ENCODE data around the gene SEC22C. TPM values are rescaled to one million over a fixed set of nuclear protein-coding genes. Genes with fewer than 3 reads are reported as not detected.

SEC22C gene
- total RNA-seq, 1 donor from 2014 or later: 39.6 TPM

GRCh38 chr3:42520906-42521305 is 60.9 kb downstream of the SEC22C start:
- H3K27me3 Mint-ChIP-seq: no peaks in the 10 kb centered on the region
- no peak overlapping the region for H3K4me3 Mint-ChIP-seq
- DNase-seq: no peak
- intact Hi-C loops (cut with micrococcal nuclease): no loop called here
- H3K4me1 Mint-ChIP-seq: peaks cover 19% of the 10 kb centered on the region
- H3K27ac Mint-ChIP-seq: no peak overlapping the region
- H3K36me3 Mint-ChIP-seq (ENCODE audit: low read depth): no peaks in the 10 kb centered on the region
- no peaks in the 10 kb centered on the region for H3K9me3 Mint-ChIP-seq

- no peaks in the 10 kb centered on the region for H3K27me3 Mint-ChIP-seq
- no peaks in the 10 kb centered on the region for H3K36me3 Mint-ChIP-seq (ENCODE audit: low read depth)
Observed at GRCh38 chr3:42520336-42520735, 61.4 kb downstream of the SEC22C start.

GRCh38 chr3:42519568-42519962 is 62.2 kb downstream of the SEC22C start:
- intact Hi-C loops (cut with micrococcal nuclease): loop anchor here (2.0 kb wide), 1 partner anchor 17 kb away; no protein-coding TSS in a partner anchor
- Mint-ChIP-seq H3K4me3 (peak overlapping the region; percentile 40), H3K27ac (peak overlapping the region; percentile 67), H3K9me3 (no peaks in the 10 kb centered on the region), H3K4me1 (peaks cover 21% of the 10 kb centered on the region), H3K27me3 (no peaks in the 10 kb centered on the region), H3K36me3 (ENCODE audit: low read depth) (no peaks in the 10 kb centered on the region)
- no peak for DNase-seq

More at GRCh38 chr3:42520336-42520735, 61.4 kb downstream of the SEC22C start:
- peak overlapping the region; percentile 7 for H3K4me3 Mint-ChIP-seq
- no peaks in the 10 kb centered on the region for H3K9me3 Mint-ChIP-seq
- peak overlapping the region; percentile 1 for H3K27ac Mint-ChIP-seq
- peaks cover 21% of the 10 kb centered on the region for H3K4me1 Mint-ChIP-seq
- DNase-seq: no peak
- intact Hi-C loops (cut with micrococcal nuclease): no loop called here

DNA sequence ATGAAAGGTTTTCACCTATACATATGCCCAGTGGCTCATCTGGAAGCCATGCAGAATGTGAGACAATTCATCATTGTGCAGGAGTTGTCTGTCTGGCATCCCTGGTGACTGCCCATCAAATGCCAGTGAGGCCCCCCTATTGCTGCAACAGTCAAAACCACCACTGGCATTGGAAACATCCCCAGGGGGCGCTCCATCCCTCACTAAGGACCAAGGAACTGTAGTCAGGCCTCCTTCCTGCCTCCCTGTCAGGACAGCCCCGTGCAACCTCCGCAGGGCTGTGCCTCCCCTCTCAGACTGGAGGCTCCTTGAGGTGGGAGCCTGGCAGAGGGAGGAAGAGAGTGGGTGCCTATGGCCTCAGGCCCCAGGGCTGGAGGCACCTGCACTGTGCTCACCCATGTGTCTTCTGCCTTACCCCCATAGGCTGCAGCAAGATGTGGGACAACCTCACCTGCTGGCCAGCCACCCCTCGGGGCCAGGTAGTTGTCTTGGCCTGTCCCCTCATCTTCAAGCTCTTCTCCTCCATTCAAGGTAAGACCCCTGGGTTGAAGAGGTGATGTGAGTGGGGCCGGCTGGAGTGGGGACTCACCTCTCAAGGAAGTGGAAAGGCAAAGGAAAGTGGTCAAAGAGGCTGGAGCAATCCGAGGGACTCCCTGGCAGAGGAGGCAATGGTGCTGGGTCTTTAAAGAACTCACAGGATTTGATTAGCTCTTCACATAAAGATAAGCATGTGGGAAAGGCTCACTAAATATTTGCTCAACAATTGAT is 62.8 kb downstream of the SEC22C start:
- H3K36me3 Mint-ChIP-seq (ENCODE audit: low read depth): no peaks in the 10 kb centered on the region
- peak; percentile 82 for DNase-seq
- intact Hi-C loops (cut with micrococcal nuclease): loop anchor here (2.0 kb wide), 1 partner anchor 18 kb away; no protein-coding TSS in a partner anchor
- H3K4me1 Mint-ChIP-seq: peaks cover 20% of the 10 kb centered on the region
- no peak overlapping the region for H3K4me3 Mint-ChIP-seq
- no peaks in the 10 kb centered on the region for H3K9me3 Mint-ChIP-seq
- H3K27me3 Mint-ChIP-seq: no peaks in the 10 kb centered on the region
- H3K27ac Mint-ChIP-seq: peak overlapping the region; percentile 29

DNA sequence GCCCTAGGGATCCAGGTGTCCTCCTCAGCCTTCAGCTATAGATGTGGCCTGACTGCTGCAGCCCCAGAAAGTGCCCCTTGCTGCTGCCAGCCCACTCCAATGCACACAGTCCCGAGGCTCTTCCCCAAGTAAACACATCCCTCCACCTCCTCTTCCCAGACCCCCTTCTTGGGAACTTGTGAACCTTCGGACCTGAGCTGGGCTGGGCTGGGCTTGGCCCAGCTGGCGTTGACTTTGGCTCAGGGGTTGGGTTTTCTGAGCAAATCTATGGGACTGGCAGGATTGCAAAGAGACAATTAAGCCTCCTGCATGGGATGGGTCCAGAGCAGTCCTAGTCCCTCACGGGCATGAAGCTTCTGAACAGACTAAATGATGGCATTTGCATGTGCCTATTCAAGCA is 64.7 kb downstream of the SEC22C start:
- no peaks in the 10 kb centered on the region for H3K27me3 Mint-ChIP-seq
- intact Hi-C loops (cut with micrococcal nuclease): no loop called here
- DNase-seq: no peak
- H3K4me3 Mint-ChIP-seq: no peak overlapping the region
- peaks cover 19% of the 10 kb centered on the region for H3K4me1 Mint-ChIP-seq
- no peaks in the 10 kb centered on the region for H3K9me3 Mint-ChIP-seq
- H3K27ac Mint-ChIP-seq: no peak overlapping the region
- H3K36me3 Mint-ChIP-seq (ENCODE audit: low read depth): no peaks in the 10 kb centered on the region

- Mint-ChIP-seq H3K27ac (no peak overlapping the region), H3K4me1 (peaks cover 25% of the 10 kb centered on the region), H3K36me3 (ENCODE audit: low read depth) (no peaks in the 10 kb centered on the region), H3K9me3 (no peaks in the 10 kb centered on the region), H3K27me3 (no peaks in the 10 kb centered on the region), H3K4me3 (no peak overlapping the region)
- DNase-seq: no peak
- intact Hi-C loops (cut with micrococcal nuclease): no loop called here
Observed at GRCh38 chr3:42516443-42516842, 65.3 kb downstream of the SEC22C start.

GRCh38 chr3:42515976-42516375 is 65.8 kb downstream of the SEC22C start:
- Mint-ChIP-seq H3K27ac (no peak overlapping the region), H3K36me3 (ENCODE audit: low read depth) (no peaks in the 10 kb centered on the region), H3K4me3 (no peak overlapping the region), H3K27me3 (no peaks in the 10 kb centered on the region), H3K4me1 (peaks cover 28% of the 10 kb centered on the region), H3K9me3 (no peaks in the 10 kb centered on the region)
- no peak for DNase-seq
- intact Hi-C loops (cut with micrococcal nuclease): no loop called here

GRCh38 chr3:42515391-42515916 is 66.3 kb downstream of the SEC22C start:
- Mint-ChIP-seq H3K9me3 (no peaks in the 10 kb centered on the region), H3K27ac (no peak overlapping the region)
- intact Hi-C loops (cut with micrococcal nuclease): no loop called here

GRCh38 chr3:42514876-42515275 is 66.9 kb downstream of the SEC22C start:
- H3K9me3 Mint-ChIP-seq: no peaks in the 10 kb centered on the region
- intact Hi-C loops (cut with micrococcal nuclease): no loop called here
- H3K4me1 Mint-ChIP-seq: peaks cover 26% of the 10 kb centered on the region
- no peaks in the 10 kb centered on the region for H3K36me3 Mint-ChIP-seq (ENCODE audit: low read depth)
- no peaks in the 10 kb centered on the region for H3K27me3 Mint-ChIP-seq
- H3K27ac Mint-ChIP-seq: no peak overlapping the region
- no peak overlapping the region for H3K4me3 Mint-ChIP-seq
- no peak for DNase-seq

More at GRCh38 chr3:42515391-42515916, 66.3 kb downstream of the SEC22C start:
- Mint-ChIP-seq H3K4me1 (peaks cover 31% of the 10 kb centered on the region), H3K36me3 (ENCODE audit: low read depth) (no peaks in the 10 kb centered on the region), H3K27me3 (no peaks in the 10 kb centered on the region), H3K4me3 (no peak overlapping the region)
- no peak for DNase-seq

DNA sequence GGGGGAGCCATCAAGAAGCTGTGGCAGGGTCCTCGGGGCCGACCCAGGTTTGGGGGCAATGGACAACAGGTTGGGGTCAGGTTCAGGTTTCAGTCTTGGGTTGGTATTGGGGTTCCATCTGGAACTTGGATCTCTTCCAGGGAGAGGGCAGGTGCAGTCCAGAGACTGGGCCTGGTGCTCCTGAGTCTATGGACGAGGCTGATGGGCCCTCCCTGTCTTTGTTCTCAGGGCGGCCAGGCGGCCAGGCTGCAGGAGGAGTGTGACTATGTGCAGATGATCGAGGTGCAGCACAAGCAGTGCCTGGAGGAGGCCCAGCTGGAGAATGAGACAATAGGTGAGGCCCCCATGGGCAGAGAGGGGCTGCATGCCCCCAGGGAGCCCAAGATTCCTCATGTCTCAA is 68.2 kb downstream of the SEC22C start:
- Mint-ChIP-seq H3K4me3 (no peak overlapping the region), H3K36me3 (ENCODE audit: low read depth) (no peaks in the 10 kb centered on the region), H3K27me3 (no peaks in the 10 kb centered on the region), H3K27ac (no peak overlapping the region), H3K9me3 (no peaks in the 10 kb centered on the region), H3K4me1 (peaks cover 18% of the 10 kb centered on the region)
- intact Hi-C loops (cut with micrococcal nuclease): no loop called here
- DNase-seq: no peak

DNA sequence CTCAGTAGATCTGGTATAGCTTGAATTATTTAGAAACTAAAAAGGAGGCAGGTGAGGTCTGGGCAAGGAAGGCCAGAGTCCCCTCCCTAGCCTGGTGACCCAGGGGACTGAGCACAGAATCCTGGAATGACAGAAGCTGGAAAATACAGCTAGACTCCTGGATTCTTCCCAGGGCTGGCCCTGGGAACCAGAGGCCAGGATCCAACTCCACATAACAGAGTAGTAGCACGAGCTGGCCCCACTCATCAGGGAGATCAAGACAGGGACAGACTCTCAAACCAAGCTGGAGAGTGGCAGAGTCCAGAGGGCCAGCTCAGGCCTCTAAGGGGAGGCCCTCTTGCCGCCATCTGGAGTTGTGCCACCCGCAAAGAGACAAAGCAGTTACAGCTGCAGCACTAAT is 68.6 kb downstream of the SEC22C start:
- peaks cover 18% of the 10 kb centered on the region for H3K4me1 Mint-ChIP-seq
- no peak overlapping the region for H3K4me3 Mint-ChIP-seq
- intact Hi-C loops (cut with micrococcal nuclease): no loop called here
- no peaks in the 10 kb centered on the region for H3K36me3 Mint-ChIP-seq (ENCODE audit: low read depth)
- no peaks in the 10 kb centered on the region for H3K9me3 Mint-ChIP-seq
- DNase-seq: no peak
- H3K27me3 Mint-ChIP-seq: no peaks in the 10 kb centered on the region
- no peak overlapping the region for H3K27ac Mint-ChIP-seq

DNA sequence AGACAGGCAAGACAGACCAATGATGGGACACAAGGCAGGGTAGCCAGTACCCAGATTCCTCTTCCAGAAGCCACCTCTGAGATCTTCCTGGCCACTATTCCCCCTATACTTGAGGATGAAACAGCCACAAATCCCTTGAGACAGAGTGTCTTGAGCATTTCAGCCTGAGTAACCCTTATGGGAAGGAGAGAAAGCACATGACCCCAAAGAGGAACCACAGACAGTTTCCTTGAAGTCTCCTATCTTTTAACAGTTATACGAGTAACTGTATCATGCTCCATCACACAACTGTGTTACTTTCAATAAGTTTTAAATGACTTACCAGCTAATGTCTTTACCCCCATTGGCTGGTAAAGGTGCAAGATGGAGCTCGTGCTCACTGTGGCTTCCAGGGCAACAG is 70.0 kb downstream of the SEC22C start:
- no peak overlapping the region for H3K27ac Mint-ChIP-seq
- no peak overlapping the region for H3K4me3 Mint-ChIP-seq
- no peaks in the 10 kb centered on the region for H3K9me3 Mint-ChIP-seq
- H3K27me3 Mint-ChIP-seq: no peaks in the 10 kb centered on the region
- H3K36me3 Mint-ChIP-seq (ENCODE audit: low read depth): no peaks in the 10 kb centered on the region
- peaks cover 30% of the 10 kb centered on the region for H3K4me1 Mint-ChIP-seq
- no peak for DNase-seq
- intact Hi-C loops (cut with micrococcal nuclease): no loop called here

DNA sequence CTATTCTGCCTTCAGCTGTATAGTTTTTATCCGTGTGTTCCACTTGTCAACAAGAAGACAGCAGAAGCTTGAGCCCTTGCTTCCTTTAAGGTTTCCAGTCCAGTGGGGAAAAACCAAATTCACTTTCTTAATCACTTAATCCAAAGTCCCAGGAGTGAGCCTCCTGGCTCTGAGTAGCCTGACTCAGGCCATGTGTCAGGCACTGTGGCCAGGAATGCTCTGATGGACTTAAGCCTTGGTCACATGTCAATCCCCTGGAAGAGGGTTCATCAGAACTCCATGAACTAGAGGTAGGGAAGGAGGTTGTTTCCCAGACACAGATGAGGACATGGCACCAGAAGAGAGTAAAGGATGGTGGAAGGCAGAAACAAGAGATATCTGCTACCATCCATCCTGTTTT is 70.6 kb downstream of the SEC22C start:
- no peaks in the 10 kb centered on the region for H3K27me3 Mint-ChIP-seq
- no peaks in the 10 kb centered on the region for H3K9me3 Mint-ChIP-seq
- intact Hi-C loops (cut with micrococcal nuclease): no loop called here
- peaks cover 30% of the 10 kb centered on the region for H3K4me1 Mint-ChIP-seq
- no peak for DNase-seq
- no peak overlapping the region for H3K4me3 Mint-ChIP-seq
- H3K27ac Mint-ChIP-seq: no peak overlapping the region
- H3K36me3 Mint-ChIP-seq (ENCODE audit: low read depth): no peaks in the 10 kb centered on the region

DNA sequence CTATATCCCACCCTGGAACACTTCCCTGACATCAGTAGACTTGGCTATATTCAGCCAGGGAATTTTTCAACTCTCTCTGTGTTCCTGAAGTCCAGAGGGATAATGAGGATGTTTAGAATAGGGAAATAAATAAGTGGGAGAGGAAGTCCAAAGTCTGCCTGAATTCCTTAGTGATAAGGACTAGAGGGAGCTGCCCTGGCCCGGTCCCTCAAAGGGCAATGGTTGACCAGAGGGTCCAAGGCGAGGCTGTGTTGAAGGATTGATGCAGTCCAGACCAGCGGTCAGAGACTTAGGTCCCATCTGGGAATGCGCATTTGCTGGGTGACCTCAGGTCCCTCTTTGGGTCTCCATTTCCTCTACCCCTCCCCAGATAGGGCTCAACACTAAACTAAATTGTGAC is 71.4 kb downstream of the SEC22C start:
- no peaks in the 10 kb centered on the region for H3K27me3 Mint-ChIP-seq
- H3K36me3 Mint-ChIP-seq (ENCODE audit: low read depth): no peaks in the 10 kb centered on the region
- no peaks in the 10 kb centered on the region for H3K9me3 Mint-ChIP-seq
- no peak overlapping the region for H3K4me3 Mint-ChIP-seq
- no peak for DNase-seq
- H3K4me1 Mint-ChIP-seq: peaks cover 28% of the 10 kb centered on the region
- intact Hi-C loops (cut with micrococcal nuclease): no loop called here
- H3K27ac Mint-ChIP-seq: no peak overlapping the region

All from activated CD4-positive, alpha-beta T cell treated with anti-CD3 and anti-CD28 coated beads, Interleukin-2, amount 10 ng/mL, durations not matched to agents 24 days and 14 days (primary cell).